Measurements from ENCODE around the gene HEXB.

The HEXB gene

GRCh38 chr5:74648835-74649293 is 36.2 kb upstream of the HEXB start:
- H3K4me3 ChIP-seq (ENCODE audit: low read depth, low read length) = no peak overlapping the region
- peak; percentile 21 for TF ChIP-seq CTCF (IDR thresholded peaks at IDR 0.05; ENCODE audit: low read depth, low read length)

DNA sequence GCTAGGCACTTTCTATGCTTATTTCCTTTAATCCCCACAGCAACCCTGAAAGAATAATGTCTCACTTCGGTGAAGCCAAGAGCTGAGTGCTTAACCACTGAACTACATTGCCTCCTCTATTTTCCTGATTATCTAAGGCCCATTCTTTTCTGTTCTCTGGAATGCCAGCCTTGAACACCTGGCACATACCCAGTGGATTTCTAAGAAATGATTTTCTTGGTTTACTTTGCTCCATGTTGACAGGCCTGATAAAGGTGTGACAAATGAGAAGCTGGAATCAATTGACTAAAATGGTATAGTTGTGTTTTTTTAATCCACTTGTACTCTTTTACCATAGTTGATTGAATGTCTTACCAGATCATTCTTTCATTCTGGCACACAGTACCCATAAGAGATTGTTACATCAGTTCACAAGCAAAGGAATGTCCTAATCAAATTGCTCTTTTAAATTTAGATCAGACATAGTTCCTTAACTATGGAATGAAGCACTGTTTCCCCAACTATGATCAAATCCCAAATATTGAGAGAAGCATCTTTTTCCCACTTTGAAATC is 35.5 kb upstream of the HEXB start:
- TF ChIP-seq CTCF (IDR thresholded peaks at IDR 0.05; ENCODE audit: low read depth, low read length) = no peak
- H3K4me3 ChIP-seq (ENCODE audit: low read depth, low read length) = no peak overlapping the region

DNA sequence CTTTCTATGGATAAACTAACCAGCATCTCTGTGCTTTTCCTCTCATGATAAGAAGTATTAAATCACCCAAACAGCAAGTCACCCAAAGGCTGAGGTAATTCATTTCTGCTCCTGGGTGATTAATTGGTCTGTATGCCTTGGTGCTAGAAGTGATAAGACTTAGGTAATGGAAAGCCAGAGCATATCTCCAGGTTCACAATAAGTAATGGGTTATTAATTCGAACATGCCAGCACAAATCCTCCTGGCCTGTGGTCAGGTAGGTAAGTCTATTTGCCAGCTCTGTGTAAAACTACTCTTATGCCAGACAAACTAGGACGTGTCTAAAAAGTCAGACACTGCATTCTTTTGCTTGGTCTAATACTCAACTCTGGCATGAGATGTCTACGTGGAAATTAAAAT is 33.3 kb upstream of the HEXB start:
- H3K4me3 ChIP-seq (ENCODE audit: low read depth, low read length) = no peak overlapping the region
- no peak for TF ChIP-seq CTCF (IDR thresholded peaks at IDR 0.05; ENCODE audit: low read depth, low read length)

- H3K4me3 ChIP-seq (ENCODE audit: low read depth, low read length) = no peak overlapping the region
- no peak for TF ChIP-seq CTCF (IDR thresholded peaks at IDR 0.05; ENCODE audit: low read depth, low read length)
These were observed 32.5 kb upstream of the HEXB start for GRCh38 chr5:74652576-74652975.

DNA sequence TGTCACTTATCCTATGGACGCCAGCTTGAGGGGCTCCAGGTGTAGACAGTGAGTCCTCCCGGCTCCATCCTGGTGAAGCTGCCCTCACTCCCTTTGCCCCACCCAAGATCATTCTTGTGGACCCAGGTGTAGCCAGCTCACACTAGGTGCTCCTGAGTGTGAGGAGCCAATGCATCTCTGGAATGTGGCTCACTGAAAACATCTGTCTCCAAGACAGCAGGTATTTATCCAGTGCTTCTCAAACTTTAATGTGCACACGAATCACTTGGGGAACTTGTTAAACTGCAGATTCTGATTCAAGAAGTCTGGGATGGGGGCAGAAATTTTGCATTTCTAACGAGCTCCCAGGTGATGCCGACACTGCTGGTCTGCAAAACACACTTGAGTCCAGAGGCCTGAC is 31.0 kb upstream of the HEXB start:
- TF ChIP-seq CTCF (IDR thresholded peaks at IDR 0.05; ENCODE audit: low read depth, low read length) = no peak
- no peak overlapping the region for H3K4me3 ChIP-seq (ENCODE audit: low read depth, low read length)

- no peak for TF ChIP-seq CTCF (IDR thresholded peaks at IDR 0.05; ENCODE audit: low read depth, low read length)
These were observed 29.8 kb upstream of the HEXB start for GRCh38 chr5:74655206-74655605.

DNA sequence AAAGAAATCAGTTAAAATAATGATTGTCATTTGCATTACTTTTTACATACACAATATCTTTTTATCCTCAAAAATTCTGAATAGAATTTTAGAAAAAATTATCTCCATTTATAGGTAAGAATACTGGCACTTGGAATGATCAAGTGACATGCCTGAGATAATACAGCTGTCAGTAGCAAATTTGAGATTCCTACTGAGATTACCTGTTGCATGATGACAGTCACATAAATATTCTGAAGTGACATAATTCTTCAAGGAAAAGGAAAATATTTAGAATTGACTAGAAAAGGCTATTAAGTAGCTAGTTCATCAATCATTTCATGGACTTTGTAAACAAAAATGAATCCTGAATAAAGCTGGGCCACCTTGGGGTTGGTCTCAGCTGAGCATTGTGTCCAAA is 29.3 kb upstream of the HEXB start:
- no peak overlapping the region for H3K4me3 ChIP-seq (ENCODE audit: low read depth, low read length)
- no peak for TF ChIP-seq CTCF (IDR thresholded peaks at IDR 0.05; ENCODE audit: low read depth, low read length)

More at GRCh38 chr5:74655206-74655605, 29.8 kb upstream of the HEXB start:
- H3K4me3 ChIP-seq (ENCODE audit: low read depth, low read length) = no peak overlapping the region
